MM.1S (cell line): ENCODE measurements around the gene CRKL.

ENCODE experiments used
- DNase-seq: peaks from one replicate; pipeline ENCODE4 v3.0.0-alpha.2; 2015
- H2AFZ ChIP-seq: fragments of 300-600 bp; sonication (generic); 2 replicates; pipeline ENCODE4 v1.6.0; 2016; ENCODE audit warnings: antibody characterized with exemption, low read length
- H3F3A ChIP-seq: fragments of 300-600 bp; sonication (generic); 2 replicates; pipeline ENCODE4 v1.6.1; 2016; ENCODE audit warnings: mild to moderate bottlenecking, antibody characterized with exemption, low read length, moderate library complexity, mixed read lengths; ENCODE audit not compliant: insufficient read depth
- H3K27ac ChIP-seq: fragments of 300-600 bp; sonication (generic); 2 replicates; pipeline ENCODE4 v1.5.1; 2016; ENCODE audit warnings: mild to moderate bottlenecking, low read length
- H3K27me3 ChIP-seq: fragments of 300-600 bp; sonication (generic); replicated peaks from 2 replicates; pipeline ENCODE4 v1.6.0; 2016; ENCODE audit warnings: low read length; ENCODE audit not compliant: insufficient read depth
- H3K36me3 ChIP-seq: fragments of 300-600 bp; sonication (generic); replicated peaks from 2 replicates; pipeline ENCODE4 v1.6.1; 2016; ENCODE audit warnings: mild to moderate bottlenecking, low read length, mixed read lengths; ENCODE audit not compliant: insufficient read depth
- H3K4me1 ChIP-seq: fragments of 300-600 bp; sonication (generic); 2 replicates; pipeline ENCODE4 v1.6.1; 2016; ENCODE audit warnings: low read length, mixed read lengths
- H3K4me2 ChIP-seq: fragments of 300-600 bp; sonication (generic); 2 replicates; pipeline ENCODE4 v1.6.0; 2016; ENCODE audit warnings: low read depth, low read length
- H3K4me3 ChIP-seq: fragments of 300-600 bp; sonication (generic); 2 replicates; pipeline ENCODE4 v1.5.1; 2016; ENCODE audit warnings: low read length, mixed read lengths
- H3K79me2 ChIP-seq: fragments of 300-600 bp; sonication (generic); 2 replicates; pipeline ENCODE4 v1.6.1; 2016; ENCODE audit warnings: mixed run types, low read length, mixed read lengths
- H3K9ac ChIP-seq: fragments of 300-600 bp; sonication (generic); 2 replicates; pipeline ENCODE4 v1.6.1; 2016; ENCODE audit warnings: low read length, mixed read lengths
- H3K9me2 ChIP-seq: fragments of 300-600 bp; sonication (generic); replicated peaks from 2 replicates; pipeline ENCODE4 v1.6.1; 2016; ENCODE audit warnings: mild to moderate bottlenecking, low read length, mixed read lengths; ENCODE audit not compliant: insufficient read depth
- H3K9me3 ChIP-seq: fragments of 300-600 bp; sonication (generic); replicated peaks from 2 replicates; pipeline ENCODE4 v1.6.1; 2016; ENCODE audit warnings: mild to moderate bottlenecking, low read length, mixed read lengths; ENCODE audit not compliant: insufficient read depth
- H4K20me1 ChIP-seq: fragments of 300-600 bp; sonication (generic); 2 replicates; pipeline ENCODE4 v1.6.1; 2016; ENCODE audit warnings: mild to moderate bottlenecking, low read length, moderate library complexity, mixed read lengths; ENCODE audit not compliant: insufficient read depth
- EZH2 ChIP-seq: fragments of 300-600 bp; sonication (generic); optimal IDR thresholded peaks from 2 replicates; pipeline ENCODE3; 2017; ENCODE audit warnings: low read depth, mild to moderate bottlenecking, antibody characterized with exemption, low read length, mixed read lengths
- EZH2phosphoT487 ChIP-seq: fragments of 300-600 bp; sonication (generic); IDR thresholded peaks from 2 replicates; pipeline ENCODE4 v1.6.1; 2018; ENCODE audit warnings: antibody characterized with exemption, low read length
- TF ChIP-seq, protein P1 (sequence below): fragments of 300-600 bp; sonication (generic); IDR thresholded peaks from 2 replicates; pipeline ENCODE4 v1.5.1; 2016; ENCODE audit warnings: antibody characterized with exemption, low read length, mixed read lengths

The CRKL gene

DNA sequence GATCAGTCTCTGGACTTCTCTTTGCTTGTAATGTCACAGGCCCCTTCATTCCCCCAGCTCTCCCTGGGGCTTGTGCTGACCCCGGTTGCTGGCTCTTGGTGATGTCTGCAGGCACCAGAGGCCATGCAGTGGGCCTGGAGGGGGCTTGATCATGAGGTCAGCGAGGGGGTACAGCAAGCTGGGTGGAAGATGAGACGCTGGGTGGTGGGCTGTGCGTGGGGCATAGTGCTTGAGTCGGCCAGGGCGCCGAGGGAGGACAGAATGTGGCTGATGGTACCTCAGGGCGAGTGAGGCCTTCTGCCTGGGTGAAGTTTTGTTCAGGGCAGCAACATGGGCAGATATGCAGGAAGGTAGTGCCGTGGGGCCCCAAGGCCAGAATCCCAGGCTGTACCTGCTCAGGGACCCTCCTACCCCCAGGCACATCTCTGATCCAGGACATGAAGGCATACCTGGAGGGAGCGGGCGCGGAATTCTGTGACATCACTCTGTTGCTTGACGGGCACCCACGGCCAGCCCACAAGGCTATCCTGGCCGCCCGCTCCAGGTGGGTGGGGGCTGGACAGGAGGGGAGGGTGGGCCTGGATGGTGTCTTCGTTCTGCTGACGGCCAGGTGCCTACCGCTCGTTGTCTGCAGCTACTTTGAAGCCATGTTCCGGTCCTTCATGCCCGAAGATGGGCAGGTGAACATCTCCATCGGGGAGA is 78.3 kb downstream of the CRKL start:
- Histone ChIP-seq H3K79me2 (peaks cover 11% of the 10 kb centered on the region), H3K9me3 (no peaks in the 10 kb centered on the region), H3K9me2 (no peaks in the 10 kb centered on the region), H4K20me1 (no peaks in the 10 kb centered on the region), H3K4me2 (no peak overlapping the region), H3F3A (no peaks in the 10 kb centered on the region; the same call in 1 of the 2 replicates), H3K4me1 (peaks cover 2% of the 10 kb centered on the region; the same call in 1 of the 2 replicates), H2AFZ (no peak overlapping the region), H3K27me3 (no peaks in the 10 kb centered on the region), H3K4me3 (no peak overlapping the region), H3K36me3 (no peaks in the 10 kb centered on the region), H3K27ac (no peak overlapping the region), H3K9ac (no peak overlapping the region)
- TF ChIP-seq, protein P1, sequence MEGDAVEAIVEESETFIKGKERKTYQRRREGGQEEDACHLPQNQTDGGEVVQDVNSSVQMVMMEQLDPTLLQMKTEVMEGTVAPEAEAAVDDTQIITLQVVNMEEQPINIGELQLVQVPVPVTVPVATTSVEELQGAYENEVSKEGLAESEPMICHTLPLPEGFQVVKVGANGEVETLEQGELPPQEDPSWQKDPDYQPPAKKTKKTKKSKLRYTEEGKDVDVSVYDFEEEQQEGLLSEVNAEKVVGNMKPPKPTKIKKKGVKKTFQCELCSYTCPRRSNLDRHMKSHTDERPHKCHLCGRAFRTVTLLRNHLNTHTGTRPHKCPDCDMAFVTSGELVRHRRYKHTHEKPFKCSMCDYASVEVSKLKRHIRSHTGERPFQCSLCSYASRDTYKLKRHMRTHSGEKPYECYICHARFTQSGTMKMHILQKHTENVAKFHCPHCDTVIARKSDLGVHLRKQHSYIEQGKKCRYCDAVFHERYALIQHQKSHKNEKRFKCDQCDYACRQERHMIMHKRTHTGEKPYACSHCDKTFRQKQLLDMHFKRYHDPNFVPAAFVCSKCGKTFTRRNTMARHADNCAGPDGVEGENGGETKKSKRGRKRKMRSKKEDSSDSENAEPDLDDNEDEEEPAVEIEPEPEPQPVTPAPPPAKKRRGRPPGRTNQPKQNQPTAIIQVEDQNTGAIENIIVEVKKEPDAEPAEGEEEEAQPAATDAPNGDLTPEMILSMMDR, result no peak
- TF ChIP-seq EZH2 (no peak), EZH2phosphoT487 (no peak)
- no peak for DNase-seq

DNA sequence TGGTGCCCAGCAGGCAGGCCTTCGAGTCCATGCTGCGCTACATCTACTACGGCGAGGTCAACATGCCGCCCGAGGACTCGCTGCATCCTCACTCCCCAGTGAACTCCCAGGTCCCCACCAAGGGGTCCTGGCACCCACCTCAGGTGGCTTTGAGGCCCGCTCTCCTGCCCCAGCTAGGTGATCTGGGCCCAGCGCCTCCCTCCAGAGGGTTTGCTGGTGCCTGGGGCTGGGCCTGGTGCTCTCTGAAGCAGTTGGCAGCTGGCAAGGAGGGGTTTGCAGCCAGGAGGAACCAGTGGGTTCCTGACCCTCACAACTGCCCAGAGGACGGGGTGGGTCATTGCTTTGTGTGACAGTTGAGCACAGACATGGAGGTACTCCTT is 78.8 kb downstream of the CRKL start:
- Histone ChIP-seq H3K27me3 (no peaks in the 10 kb centered on the region), H3K4me2 (no peak overlapping the region), H3F3A (no peaks in the 10 kb centered on the region; the same call in 1 of the 2 replicates), H4K20me1 (no peaks in the 10 kb centered on the region), H3K79me2 (peaks cover 17% of the 10 kb centered on the region), H3K9me2 (no peaks in the 10 kb centered on the region), H3K9ac (no peak overlapping the region), H2AFZ (no peak overlapping the region), H3K36me3 (no peaks in the 10 kb centered on the region), H3K9me3 (no peaks in the 10 kb centered on the region), H3K27ac (no peak overlapping the region), H3K4me3 (no peak overlapping the region), H3K4me1 (peaks cover 5% of the 10 kb centered on the region; the same call in 1 of the 2 replicates)
- no peak for TF ChIP-seq EZH2
- no peak for TF ChIP-seq EZH2phosphoT487
- TF ChIP-seq, protein P1, result no peak
- DNase-seq, result no peak

DNA sequence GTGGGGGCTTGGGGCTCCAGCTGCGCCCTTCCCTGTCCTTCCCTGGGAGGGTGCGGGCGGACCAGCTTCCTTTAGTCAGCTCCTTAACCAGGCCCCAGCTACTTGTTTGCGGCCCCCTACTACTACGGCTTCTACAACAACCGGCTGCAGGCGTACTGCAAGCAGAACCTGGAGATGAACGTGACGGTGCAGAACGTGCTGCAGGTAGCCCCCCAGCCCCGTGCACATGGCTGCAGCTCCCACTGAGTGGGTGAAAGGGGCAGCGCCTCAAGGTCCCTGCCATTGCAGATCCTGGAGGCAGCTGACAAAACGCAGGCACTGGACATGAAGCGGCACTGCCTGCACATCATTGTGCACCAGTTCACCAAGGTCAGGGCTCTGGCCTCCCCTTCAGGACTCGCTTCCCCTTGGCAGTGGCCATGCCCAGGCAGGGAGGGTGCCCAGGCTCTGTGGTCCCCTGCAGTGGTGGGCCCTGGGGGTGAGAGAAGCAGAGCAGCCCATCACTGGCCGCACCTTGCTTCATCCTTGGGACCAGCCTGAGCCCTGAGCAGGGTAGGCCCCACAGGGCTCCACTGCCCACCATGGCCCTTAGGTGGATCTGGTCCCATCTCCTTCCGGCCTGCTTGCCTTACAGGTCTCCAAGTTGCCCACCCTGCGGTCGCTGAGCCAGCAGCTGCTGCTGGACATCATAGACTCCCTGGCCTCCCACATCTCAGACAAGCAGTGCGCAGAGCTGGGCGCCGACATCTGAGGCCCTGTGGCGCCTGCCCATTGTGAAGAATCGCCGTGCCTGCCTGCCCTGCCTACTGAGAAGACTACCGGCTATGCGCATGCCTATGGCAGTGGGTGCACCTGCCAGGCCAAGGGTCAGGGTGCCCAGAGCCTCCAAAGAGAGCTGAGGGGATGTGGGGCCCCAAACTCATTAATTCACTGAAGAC is 79.7 kb downstream of the CRKL start:
- Histone ChIP-seq H4K20me1 (no peaks in the 10 kb centered on the region), H3K9ac (no peak overlapping the region), H3K27ac (no peak overlapping the region), H3K4me2 (no peak overlapping the region), H3K4me1 (peaks cover 5% of the 10 kb centered on the region; the same call in 1 of the 2 replicates), H3K9me2 (no peaks in the 10 kb centered on the region), H3K4me3 (no peak overlapping the region), H2AFZ (no peak overlapping the region), H3F3A (peaks cover 5% of the 10 kb centered on the region), H3K36me3 (no peaks in the 10 kb centered on the region), H3K79me2 (peaks cover 21% of the 10 kb centered on the region), H3K9me3 (no peaks in the 10 kb centered on the region), H3K27me3 (no peaks in the 10 kb centered on the region)
- TF ChIP-seq, protein P1, result no peak
- no peak for TF ChIP-seq EZH2phosphoT487
- no peak for TF ChIP-seq EZH2
- DNase-seq, result no peak
